K562 (cell line): ENCODE results near the gene RASGRP1. TPM values are rescaled to one million over a fixed set of nuclear protein-coding genes. Genes with fewer than 3 reads are reported as not detected.

ENCODE experiments used
- CCNT2 ChIP-seq: IDR thresholded peaks from 2 replicates; pipeline ENCODE4 v1.6.1; 2011; ENCODE audit warnings: borderline replicate concordance, low read depth, mild to moderate bottlenecking, moderate library complexity, mixed read lengths, low read length; ENCODE audit not compliant: insufficient read length; ENCODE audit errors: extremely low read depth
- CTCFL ChIP-seq: IDR thresholded peaks from 2 replicates; pipeline ENCODE4 v1.6.1; 2011; ENCODE audit warnings: borderline replicate concordance, low read depth, mild to moderate bottlenecking, moderate library complexity, low read length; ENCODE audit not compliant: insufficient read depth, poor library complexity, severe bottlenecking
- E2F6 ChIP-seq, 2 experiments: IDR thresholded peaks; 2 replicates each; pipeline ENCODE4 v1.6.1; 2011; ENCODE audit warnings: borderline replicate concordance in 1 of 2, control low read depth in 1 of 2, low read depth in 1 of 2, low read length in 1 of 2, mild to moderate bottlenecking in 1 of 2, mixed read lengths in 1 of 2, moderate library complexity in 1 of 2; ENCODE audit not compliant: insufficient read depth in 1 of 2, insufficient read length in 1 of 2, poor library complexity in 1 of 2, severe bottlenecking in 1 of 2; ENCODE audit errors: extremely low read depth in 1 of 2
- HDAC8 ChIP-seq: fragments of 450-650 bp; IDR thresholded peaks from 2 replicates; pipeline ENCODE4 v1.6.1; 2016; ENCODE audit warnings: mild to moderate bottlenecking, missing genetic modification characterization, moderate library complexity, missing compliant biosample characterization
- KAT8 ChIP-seq: fragments of 450-650 bp; IDR thresholded peaks from 2 replicates; pipeline ENCODE4 v1.6.1; 2016; ENCODE audit warnings: low read depth, mild to moderate bottlenecking
- KDM2B ChIP-seq: fragments of 250-450 bp; sonication (Bioruptor Pico); IDR thresholded peaks from 2 replicates; pipeline ENCODE4 v1.8.0; 2021; ENCODE audit warnings: mild to moderate bottlenecking, moderate library complexity
- MECOM ChIP-seq: fragments of 250-450 bp; sonication (Bioruptor Pico); IDR thresholded peaks from 2 replicates; pipeline ENCODE4 v1.8.0; 2022; ENCODE audit warnings: inconsistent platforms
- ZNF318 ChIP-seq, 2 experiments: fragments of 450-650 bp; IDR thresholded peaks; 2 replicates each; pipeline ENCODE4 v1.6.1; 2016; ENCODE audit warnings: mild to moderate bottlenecking in 2 of 2, borderline replicate concordance in 1 of 2, low read depth in 1 of 2, moderate library complexity in 1 of 2
- ZNF592 ChIP-seq: fragments of 450-650 bp; IDR thresholded peaks from 2 replicates; pipeline ENCODE4 v1.6.1; 2017; ENCODE audit warnings: antibody characterized with exemption, mild to moderate bottlenecking
- polyA plus RNA-seq, 8 experiments: library from polyadenylated mRNA; depleted of rRNA in 4 of 8; stranded (reverse) in 5 of 8; unstranded in 3 of 8; fragments of >200 nt; fragmentation: Nextera tagmentation in 2 of 8; fragmentation: Illumina TruSeq in 1 of 8; extraction: Ambion mirVana in 2 of 8; extraction: Trizol in 1 of 8; gene quantifications; 2 replicates each; pipeline versions ENCODE4 v1.2.1 to v1.2.3, GENCODE V29; 2011 to 2014; ENCODE audit warnings: inconsistent platforms in 1 of 8, missing spikeins in 1 of 8
- total RNA-seq, 7 experiments: library from RNA; depleted of rRNA in 6 of 7; stranded (reverse); fragments of >200 nt in 6 of 7; fragmentation: Illumina TruSeq in 2 of 7; extraction: Trizol in 2 of 7; gene quantifications; 2 replicates each; pipeline versions ENCODE4 v1.2.1 to v1.2.3, GENCODE V29; 2011 to 2021; ENCODE audit warnings: low replicate concordance in 1 of 7

RASGRP1 gene
- total and polyA plus RNA-seq, 9 of the 15 experiments (the other 6 are each of a cell fraction or from before 2014, with no cell fraction given) = 0.14 to 0.72 (median 0.31) TPM

- TF ChIP-seq ZNF592 = peak; percentile 58; the same call in 1 of the 2 replicates
- TF ChIP-seq HDAC8 = no peak
- TF ChIP-seq KAT8 = peak; percentile 40; the same call in 1 of the 2 replicates
- no peak for TF ChIP-seq MECOM (CRISPR knock-in tag)
- no peak for TF ChIP-seq CTCFL
- TF ChIP-seq KDM2B (CRISPR knock-in tag) = no peak
- no peak for TF ChIP-seq CCNT2
- no peak for TF ChIP-seq ZNF318 (IDR thresholded peaks at IDR 0.05; ENCODE audit: borderline replicate concordance in 1 of 2, low read depth in 1 of 2)
- TF ChIP-seq E2F6 (IDR thresholded peaks at IDR 0.05; ENCODE audit: borderline replicate concordance in 1 of 2, extremely low read depth in 1 of 2, insufficient read depth in 1 of 2, insufficient read length in 1 of 2, low read depth in 1 of 2, low read length in 1 of 2, poor library complexity in 1 of 2, severe bottlenecking in 1 of 2) = peak in 1 of 2 experiments; percentile 10
Measured at GRCh38 chr15:38547255-38547997, 17.2 kb downstream of the RASGRP1 start (continued).
